EH (cell line): ENCODE results near the gene ZSCAN29.
"Not testable (repeated sequence)": the region's sequence is repeated elsewhere in the genome, so short reads cannot be mapped to it uniquely, and the experiment has no call there.

Experiments used
- DNase-seq: peaks from one replicate; pipeline ENCODE4 v3.0.0-alpha.2; 2015; ENCODE audit warnings: low read depth

ZSCAN29 gene

DNA sequence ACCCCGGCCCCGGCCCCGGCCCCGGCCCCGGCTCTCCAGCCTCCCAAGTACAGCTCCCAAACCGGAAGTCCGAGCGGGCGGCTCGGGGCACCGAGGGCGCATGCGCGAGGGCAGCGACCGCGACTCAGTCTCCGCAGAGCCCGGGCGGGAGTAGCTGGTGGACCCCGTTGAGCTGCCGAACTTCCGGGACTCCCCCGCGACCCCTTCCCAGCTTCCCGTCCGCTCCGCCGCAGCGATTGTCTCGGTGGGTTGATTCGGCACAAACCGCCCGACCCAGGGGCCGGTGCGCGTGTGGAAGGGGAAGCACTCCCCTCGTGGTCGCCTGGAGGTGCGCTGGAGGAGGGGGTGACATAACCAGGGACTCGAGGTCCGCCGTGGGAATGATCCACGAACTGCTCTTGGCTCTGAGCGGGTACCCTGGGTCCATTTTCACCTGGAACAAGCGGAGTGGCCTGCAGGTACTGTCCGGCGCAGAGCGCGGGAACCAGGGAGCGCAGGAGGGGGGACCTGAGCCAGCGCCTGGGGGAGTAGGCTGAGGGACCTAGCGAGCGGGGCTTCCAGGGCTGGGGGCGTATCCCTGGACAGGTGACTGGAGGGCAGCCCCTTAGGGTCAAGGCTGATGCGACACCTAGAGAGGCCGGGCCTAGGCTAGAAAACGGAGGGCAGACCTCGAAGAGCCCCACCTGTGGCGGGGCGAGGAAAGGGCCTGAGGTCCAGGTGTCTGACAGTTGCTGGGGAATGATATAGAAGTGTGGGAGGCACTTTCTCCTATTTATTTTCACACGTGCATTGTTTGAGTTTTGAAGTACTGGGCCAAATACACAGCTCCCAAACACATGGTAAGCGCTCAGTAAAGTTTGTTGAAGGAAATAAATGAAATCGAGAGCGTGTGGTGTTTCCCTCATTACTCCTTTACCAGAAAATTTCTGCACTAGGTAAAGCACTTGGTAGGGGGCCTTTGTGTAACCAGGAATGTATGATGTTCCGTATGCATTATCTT lies at the start of gene ZSCAN29, which contains the start of gene TUBGCP4:
Gene ZSCAN29 (minus strand): TSS at position 69 of the 1,000 bp plus-strand sequence. CDS start 1,130 bp downstream, outside the sequence.
Gene TUBGCP4 (plus strand): TSS at position 127 of the 1,000 bp plus-strand sequence. CDS start 254 bp downstream, at position 381.
- peak; percentile 84 for DNase-seq

- no peak for DNase-seq
Observed at GRCh38 chr15:43420435-43420834, 49.6 kb upstream of the ZSCAN29 start.

- DNase-seq, result no peak
Observed at GRCh38 chr15:43414196-43414595, 43.4 kb upstream of the ZSCAN29 start.

DNA sequence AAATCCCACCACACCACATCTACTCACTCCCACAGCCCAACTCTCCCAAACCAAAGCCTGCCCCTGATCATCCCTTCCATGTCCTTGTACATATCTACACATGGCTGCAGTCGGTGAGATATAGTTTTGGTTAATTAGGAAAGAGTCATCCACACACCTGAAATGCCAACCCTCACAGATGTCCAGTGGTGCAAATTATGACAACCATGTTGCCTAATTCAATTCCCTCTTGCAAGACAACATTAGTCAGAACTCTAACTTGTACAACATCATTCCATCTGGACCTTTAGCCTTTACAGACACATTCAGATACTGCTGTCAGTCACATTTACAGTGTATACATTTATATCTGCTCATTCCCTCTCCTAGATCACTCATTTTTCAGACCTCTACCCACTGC lies 41.3 kb upstream of the ZSCAN29 start:
- no peak for DNase-seq

- peak; percentile 61 for DNase-seq
Observed at GRCh38 chr15:43410572-43411214, 39.9 kb upstream of the ZSCAN29 start.

DNA sequence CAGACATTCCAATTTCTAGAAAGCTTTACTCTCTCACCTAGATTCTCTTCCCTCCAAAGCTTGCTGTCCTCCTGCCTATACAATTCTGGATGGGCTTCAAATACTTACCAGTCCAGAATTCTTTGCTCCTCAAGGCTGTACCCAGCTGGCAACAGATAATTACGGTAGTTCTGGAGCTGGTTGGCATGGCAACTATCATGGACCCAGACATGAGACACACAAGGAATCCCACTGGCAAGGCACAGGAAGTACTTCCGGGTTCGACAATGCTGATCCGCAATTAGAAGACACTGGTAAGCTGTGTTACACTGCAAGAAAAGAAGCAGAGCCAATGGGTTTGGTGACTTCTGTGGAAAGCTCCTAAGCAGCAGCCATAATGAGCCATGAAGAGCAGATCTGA lies 37.9 kb upstream of the ZSCAN29 start:
- DNase-seq, result no peak

DNA sequence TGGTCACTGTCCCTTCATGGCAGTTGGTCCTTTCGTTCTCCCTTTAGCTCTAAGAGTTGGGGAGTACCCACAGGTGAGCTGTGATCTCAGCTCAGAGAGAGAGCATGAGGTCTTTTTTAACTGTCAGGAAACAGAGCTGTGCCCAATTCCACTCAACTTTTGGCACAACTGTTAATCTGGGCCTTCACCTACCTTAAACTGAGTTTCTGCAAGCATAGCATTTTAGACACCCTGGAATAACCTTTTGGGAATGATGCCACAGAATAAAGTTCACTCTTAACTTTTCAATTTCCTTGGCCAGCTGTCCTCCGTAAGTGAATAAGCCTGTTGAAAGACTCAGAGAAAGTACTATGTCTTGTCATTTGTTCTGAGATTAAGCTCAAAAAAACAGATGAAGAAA lies 36.0 kb upstream of the ZSCAN29 start:
- DNase-seq, result no peak

DNA sequence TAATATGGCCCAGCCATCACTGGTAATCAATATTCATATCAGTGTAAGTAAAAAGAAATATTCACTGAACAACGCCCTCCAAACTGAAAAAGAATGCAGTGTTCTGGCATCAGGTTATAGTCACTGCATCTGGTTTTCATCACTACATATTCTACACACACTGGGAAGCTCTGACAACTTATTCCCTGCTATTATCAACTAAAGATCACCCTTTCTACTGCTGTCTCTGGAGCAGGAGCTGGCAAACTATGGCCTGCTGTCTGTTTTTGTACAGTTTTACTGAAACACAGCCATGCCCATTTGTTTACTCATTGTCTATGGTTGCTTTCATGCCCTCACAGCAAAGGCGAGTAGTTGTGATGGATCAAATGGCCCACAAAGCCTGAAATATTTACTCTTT lies 35.3 kb upstream of the ZSCAN29 start:
- no peak for DNase-seq

GRCh38 chr15:43404130-43404529 lies 33.3 kb upstream of the ZSCAN29 start:
- DNase-seq, result no peak

GRCh38 chr15:43403616-43404015 lies 32.8 kb upstream of the ZSCAN29 start:
- DNase-seq, result no peak

GRCh38 chr15:43402255-43402654 lies 31.4 kb upstream of the ZSCAN29 start:
- DNase-seq, result no peak

DNA sequence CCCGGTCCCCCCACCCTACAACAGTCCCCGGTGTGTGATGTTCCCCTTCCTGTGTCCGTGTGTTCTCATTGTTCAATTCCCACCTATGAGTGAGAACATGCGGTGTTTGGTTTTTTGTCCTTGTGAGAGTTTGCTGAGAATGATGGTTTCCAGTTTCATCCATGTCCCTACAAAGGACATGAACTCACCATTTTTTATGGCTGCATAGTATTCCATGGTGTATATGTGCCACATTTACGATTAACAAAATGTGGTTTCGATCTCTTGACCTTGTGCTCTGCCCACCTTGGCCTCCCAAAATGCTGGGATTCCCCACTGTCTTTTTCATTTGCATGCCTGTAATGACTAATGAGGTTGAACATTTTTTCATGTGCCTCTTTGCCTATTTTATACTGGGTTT lies 22.7 kb upstream of the ZSCAN29 start:
- not testable (repeated sequence) for DNase-seq

GRCh38 chr15:43390723-43391122 lies 19.9 kb upstream of the ZSCAN29 start:
- DNase-seq, result peak; percentile 48

DNA sequence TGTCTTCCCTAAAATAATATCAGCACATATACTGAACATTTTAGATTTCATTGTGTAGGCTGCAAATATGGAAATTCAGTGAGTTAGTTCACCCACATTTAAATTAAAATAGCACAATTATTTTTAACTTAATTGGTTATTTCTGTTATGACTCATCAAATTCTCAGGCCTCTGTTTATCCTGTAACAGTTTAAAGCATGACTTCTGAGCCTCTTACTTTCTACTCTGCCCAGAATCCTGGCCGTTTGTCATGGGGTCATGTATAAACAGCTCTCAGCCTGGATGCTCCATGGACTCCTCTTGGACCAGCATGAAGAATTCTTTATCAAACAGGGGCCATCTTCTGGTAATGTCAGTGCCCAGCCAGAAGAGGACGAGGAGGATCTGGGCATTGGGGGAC lies 12.2 kb upstream of the ZSCAN29 start:
- peak; percentile 80 for DNase-seq

DNA sequence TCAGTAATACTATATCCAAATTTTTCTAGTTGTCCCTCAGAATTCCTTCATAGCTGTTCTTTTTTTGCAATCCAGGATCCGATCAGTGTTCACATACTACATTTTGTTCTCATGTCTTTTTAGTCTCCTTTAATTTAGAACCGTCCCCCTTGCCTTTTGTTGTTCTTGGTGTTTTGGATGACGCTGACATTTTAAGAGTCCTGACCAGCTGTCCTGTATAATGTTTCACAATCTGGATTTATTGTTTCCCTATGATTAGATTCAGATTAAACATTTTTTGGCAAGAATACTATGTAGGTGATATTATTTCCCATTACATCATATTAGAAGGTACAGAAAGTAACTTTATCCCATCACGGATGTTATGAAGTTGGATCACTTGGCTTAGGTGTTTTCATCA lies 11.5 kb upstream of the ZSCAN29 start:
- DNase-seq, result no peak

GRCh38 chr15:43378601-43379000 lies 7.8 kb upstream of the ZSCAN29 start:
- no peak for DNase-seq

DNA sequence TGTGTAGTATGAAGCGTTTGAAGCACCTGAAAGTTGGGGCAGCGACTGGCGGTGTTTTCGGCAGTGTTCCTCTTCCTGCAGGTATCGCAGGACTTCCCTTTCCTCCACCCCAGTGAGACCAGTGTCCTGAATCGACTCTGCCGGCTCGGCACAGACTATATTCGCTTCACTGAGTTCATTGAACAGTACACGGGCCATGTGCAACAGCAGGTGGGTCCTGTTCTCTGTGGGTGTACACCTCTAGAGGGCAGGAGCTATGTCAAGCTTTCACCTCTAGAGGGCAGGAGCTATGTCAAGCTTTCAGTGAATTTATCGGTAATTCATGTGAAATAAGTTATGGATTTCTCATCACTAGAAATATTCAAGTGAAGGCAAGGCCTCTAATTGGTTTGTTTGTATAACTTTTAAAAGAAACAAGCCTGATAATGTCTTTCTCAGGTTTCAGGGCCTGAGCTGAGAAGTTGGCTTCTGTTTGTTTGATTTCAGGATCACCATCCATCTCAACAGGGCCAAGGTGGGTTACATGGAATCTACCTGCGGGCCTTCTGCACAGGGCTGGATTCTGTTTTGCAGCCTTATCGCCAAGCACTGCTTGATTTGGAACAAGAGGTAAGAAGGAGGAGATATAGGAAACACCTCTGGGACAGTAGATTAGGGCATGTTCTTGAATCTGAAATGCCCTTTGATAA lies 5.3 kb upstream of the ZSCAN29 start:
- peak; percentile 35 for DNase-seq

DNA sequence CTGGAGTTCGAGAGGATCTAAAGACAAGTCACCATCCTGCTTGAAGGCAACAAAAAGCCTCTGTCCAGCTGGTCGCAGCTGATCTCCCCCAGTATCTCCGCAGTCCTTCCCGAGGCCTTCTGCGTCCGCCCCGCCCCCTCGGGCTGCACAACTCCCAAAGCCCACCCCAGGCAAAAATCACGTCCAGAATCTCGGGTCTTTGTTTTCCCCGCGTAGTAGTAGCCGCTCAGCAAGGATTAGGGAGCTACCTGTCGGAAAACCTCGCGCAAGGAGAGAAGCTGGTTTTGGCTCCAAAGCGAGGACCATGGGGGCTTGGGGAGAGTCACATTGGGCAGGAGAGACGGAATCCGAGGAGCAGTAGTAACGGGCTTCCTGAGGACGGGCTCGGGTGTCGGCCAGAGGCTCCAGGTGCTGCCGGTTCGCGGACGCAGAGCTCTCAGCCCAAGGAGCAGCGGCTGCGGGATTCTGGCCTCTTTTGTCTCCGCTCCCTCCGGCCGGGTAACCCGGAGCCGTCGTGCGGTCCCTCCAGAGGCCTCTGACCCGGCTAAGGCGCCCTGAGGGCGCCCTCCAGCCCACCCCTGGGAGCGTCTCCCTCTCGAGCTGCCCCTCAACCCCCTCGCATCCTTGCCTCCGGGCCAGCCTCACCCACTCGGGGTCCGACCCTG lies 401 bp downstream of the ZSCAN29 start:
- DNase-seq, result peak; percentile 53

GRCh38 chr15:43361313-43361903 lies 9.4 kb downstream of the ZSCAN29 start:
- DNase-seq, result peak; percentile 3

GRCh38 chr15:43360821-43361220 lies 10.0 kb downstream of the ZSCAN29 start:
- DNase-seq, result no peak

- no peak for DNase-seq
Observed at GRCh38 chr15:43352693-43353382, 18.0 kb downstream of the ZSCAN29 start.
